ENCODE measurements around the gene SLC5A5. TPM values are rescaled to one million over a fixed set of nuclear protein-coding genes. Genes with fewer than 3 reads are reported as not detected.

The SLC5A5 gene
- total RNA-seq, 1 donor from 2014 or later, result not detected

GRCh38 chr19:17843292-17843827 is 28.4 kb upstream of the SLC5A5 start:
- Mint-ChIP-seq H3K9me3 (no peaks in the 10 kb centered on the region), H3K4me1 (peaks cover 10% of the 10 kb centered on the region), H3K27me3 (ENCODE audit: low read depth) (peaks cover 32% of the 10 kb centered on the region), H3K27ac (ENCODE audit: unreplicated experiment) (no peak overlapping the region), H3K36me3 (ENCODE audit: low read depth) (no peaks in the 10 kb centered on the region), H3K4me3 (no peak overlapping the region)
- DNase-seq (ENCODE audit: low read depth, low spot score), result no peak
- TF ChIP-seq CTCF (conservative IDR thresholded peaks at IDR 0.05), result no peak

GRCh38 chr19:17843908-17844490 is 27.7 kb upstream of the SLC5A5 start:
- Mint-ChIP-seq H3K4me1 (peaks cover 10% of the 10 kb centered on the region), H3K27me3 (ENCODE audit: low read depth) (peaks cover 28% of the 10 kb centered on the region), H3K27ac (ENCODE audit: unreplicated experiment) (no peak overlapping the region), H3K36me3 (ENCODE audit: low read depth) (no peaks in the 10 kb centered on the region), H3K4me3 (no peak overlapping the region), H3K9me3 (no peaks in the 10 kb centered on the region)
- DNase-seq (ENCODE audit: low read depth, low spot score), result no peak
- TF ChIP-seq CTCF (conservative IDR thresholded peaks at IDR 0.05), result no peak

GRCh38 chr19:17846146-17846545 is 25.6 kb upstream of the SLC5A5 start:
- H3K27me3 Mint-ChIP-seq (ENCODE audit: low read depth), result peaks cover 12% of the 10 kb centered on the region
- DNase-seq (ENCODE audit: low read depth, low spot score), result no peak
- no peak overlapping the region for H3K4me3 Mint-ChIP-seq
- no peaks in the 10 kb centered on the region for H3K9me3 Mint-ChIP-seq
- H3K4me1 Mint-ChIP-seq, result peaks cover 14% of the 10 kb centered on the region
- TF ChIP-seq CTCF (conservative IDR thresholded peaks at IDR 0.05), result no peak
- no peak overlapping the region for H3K27ac Mint-ChIP-seq (ENCODE audit: unreplicated experiment)
- no peaks in the 10 kb centered on the region for H3K36me3 Mint-ChIP-seq (ENCODE audit: low read depth)

- peaks cover 7% of the 10 kb centered on the region for H3K4me1 Mint-ChIP-seq
- no peaks in the 10 kb centered on the region for H3K9me3 Mint-ChIP-seq
- no peak for TF ChIP-seq CTCF (conservative IDR thresholded peaks at IDR 0.05)
- peaks cover 9% of the 10 kb centered on the region for H3K27me3 Mint-ChIP-seq (ENCODE audit: low read depth)
- no peaks in the 10 kb centered on the region for H3K36me3 Mint-ChIP-seq (ENCODE audit: low read depth)
- DNase-seq (ENCODE audit: low read depth, low spot score), result peak; percentile 75
- no peak within 1 kb of the TSS for H3K27ac Mint-ChIP-seq (ENCODE audit: unreplicated experiment)
- no peak within 1 kb of the TSS for H3K4me3 Mint-ChIP-seq
Observed at GRCh38 chr19:17847538-17848366, 24.0 kb upstream of the SLC5A5 start, which contains the start of gene JAK3. Gene JAK3 (minus strand): TSS chr19:17847982. CDS start chr19:17844417, 3,565 bp downstream.

- no peak overlapping the region for H3K27ac Mint-ChIP-seq (ENCODE audit: unreplicated experiment)
Observed at GRCh38 chr19:17848595-17849292, 23.0 kb upstream of the SLC5A5 start.

More at GRCh38 chr19:17848595-17849292, 23.0 kb upstream of the SLC5A5 start:
- no peaks in the 10 kb centered on the region for H3K9me3 Mint-ChIP-seq
- no peak for TF ChIP-seq CTCF (conservative IDR thresholded peaks at IDR 0.05)
- no peak overlapping the region for H3K4me3 Mint-ChIP-seq
- peaks cover 9% of the 10 kb centered on the region for H3K27me3 Mint-ChIP-seq (ENCODE audit: low read depth)
- DNase-seq (ENCODE audit: low read depth, low spot score), result no peak
- H3K4me1 Mint-ChIP-seq, result peaks cover 7% of the 10 kb centered on the region
- H3K36me3 Mint-ChIP-seq (ENCODE audit: low read depth), result no peaks in the 10 kb centered on the region

Data from neural crest cell (in vitro differentiated cells).